Keratinocyte (primary cell): ENCODE results near the gene PDZRN3.

Experiments
- CTCF ChIP-seq, 3 experiments: IDR thresholded peaks in 1 of 3; conservative IDR thresholded peaks in 1 of 3; optimal IDR thresholded peaks in 1 of 3; 2 replicates in 2 of 3; 3 replicates in 1 of 3; pipeline versions ENCODE3 to v1.5.1; 2011; ENCODE audit warnings: low read length in 3 of 3, mild to moderate bottlenecking in 3 of 3, moderate library complexity in 2 of 3, control low read depth in 1 of 3, inconsistent platforms in 1 of 3; ENCODE audit not compliant: insufficient read depth in 2 of 3; ENCODE audit errors: extremely low read depth in 1 of 3
- EZH2 ChIP-seq: IDR thresholded peaks from one replicate; pipeline ENCODE4 v1.6.1; 2012; ENCODE audit warnings: inconsistent platforms, mild to moderate bottlenecking, low read length, moderate library complexity

GRCh38 chr3:73478858-73479257 lies 145.9 kb downstream of the PDZRN3 start:
- TF ChIP-seq CTCF (optimal IDR thresholded peaks at IDR 0.05 in 1 of 3, IDR thresholded peaks at IDR 0.05 in 1 of 3, conservative IDR thresholded peaks at IDR 0.05 in 1 of 3; ENCODE audit: extremely low read depth in 1 of 3, insufficient read depth in 2 of 3, low read length in 3 of 3): no peak
- TF ChIP-seq EZH2: no peak
